Pancreas (tissue), 10 donors: ENCODE data around the gene BACE1-AS. TPM values are rescaled to one million over a fixed set of nuclear protein-coding genes. Genes with fewer than 3 reads are reported as not detected.
"Not testable (repeated sequence)": the region's sequence is repeated elsewhere in the genome, so short reads cannot be mapped to it uniquely, and the experiment has no call there.

Experiments used
- ATAC-seq, 4 donors: fragments of 200-7000 bp; cut with Tn5 transposase; one replicate each; pipeline versions ENCODE4 v1.8.0 to v1.9.1; 2020; ENCODE audit warnings: mild to moderate bottlenecking in 4 of 4, moderate library complexity in 4 of 4
- DNase-seq, 6 donors: peaks; one replicate each; pipeline ENCODE4 v3.0.0-alpha.2; 2020
- FAIRE-seq: peaks from 2 replicates; lab custom pipeline; 2012; peaks lifted over from hg19 to GRCh38; lab: Jason Lieb, UNC
- H3K27ac ChIP-seq, 4 donors: fragments of 200-600 bp; sonication (generic); 1 replicate in 3 of 4; 2 replicates in 1 of 4; pipeline versions ENCODE4 v1.5.0 to v1.8.0; 2020
- H3K27me3 ChIP-seq, 4 donors: fragments of 200-600 bp; one replicate each; pipeline ENCODE4 v1.8.0; 2021
- H3K36me3 ChIP-seq, 3 donors: fragments of 200-600 bp; sonication (generic) in 1 of 3; one replicate each; pipeline versions ENCODE4 v1.5.0 to v1.8.0; 2020 to 2021
- H3K4me1 ChIP-seq, 3 donors: fragments of 200-600 bp; one replicate each; pipeline ENCODE4 v1.8.0; 2021
- H3K4me3 ChIP-seq, 4 donors: fragments of 200-600 bp; sonication (generic) in 2 of 4; one replicate each; pipeline versions ENCODE4 v1.5.0 to v1.8.0; 2020 to 2021
- H3K9me3 ChIP-seq, 4 donors: fragments of 200-600 bp; one replicate each; pipeline ENCODE4 v1.8.0; 2021
- WGBS, 2 donors: extraction: QIAGEN DNeasy Blood & Tissue Kit; methylation state at CpG; one replicate each; pipeline ENCODE4 v1.1.7; 2013; 5-methylcytosine and 5-hydroxymethylcytosine counted together
- intact Hi-C, 3 donors: fragments of 100-400 bp; cut with DNase I; formaldehyde crosslinking; loops; one replicate each; pipeline versions ENCODE4 v1.11.1 to v1.14.2; 2022
- polyA plus RNA-seq, 2 donors: library from polyadenylated mRNA; stranded (reverse); fragments of 200-250 nt; gene quantifications; one replicate each; pipeline ENCODE4 v1.2.3, GENCODE V29; 2013
- total RNA-seq, 6 donors: library from RNA; stranded (reverse); fragmentation: NEBNext Ultra II Directional in 4 of 6; extraction: Animal tissue kit (Norgen Biotek cat#: 25700) in 4 of 6; gene quantifications; one replicate each; pipeline versions ENCODE4 v1.2.1 to v1.2.4, GENCODE V29; 2021 to 2023
- TF ChIP-seq, protein P1 (sequence below), 4 donors: fragments of 200-600 bp; sonication (generic) in 3 of 4; IDR thresholded peaks; one replicate each; pipeline versions ENCODE4 v1.5.0 to v1.8.0; 2021; ENCODE audit warnings: antibody characterized with exemption in 4 of 4
- donor health status: healthy with polysubstance abuse.
- donor health status: DM: no; HTN: no; CAD: no; lungs with moderate emphysema.
- donor health status: DM: no; HTN: no; CAD: no.
- donor health status: control.
- donor health status: control.
- donor health status: Bipolar disorder and iron deficiency.
- donor health status: DM: yes; HTN: yes; CAD: no.
- donor health status: DM: no; HTN: no; CAD: no.
- donor health status: DM: no; HTN: no; CAD: no.
- donor health status: DM: yes; HTN: yes; CAD: no.

The BACE1-AS gene
- total and polyA plus RNA-seq, 8 donors = 2.8 to 9.1 (median 4.2) TPM

DNA sequence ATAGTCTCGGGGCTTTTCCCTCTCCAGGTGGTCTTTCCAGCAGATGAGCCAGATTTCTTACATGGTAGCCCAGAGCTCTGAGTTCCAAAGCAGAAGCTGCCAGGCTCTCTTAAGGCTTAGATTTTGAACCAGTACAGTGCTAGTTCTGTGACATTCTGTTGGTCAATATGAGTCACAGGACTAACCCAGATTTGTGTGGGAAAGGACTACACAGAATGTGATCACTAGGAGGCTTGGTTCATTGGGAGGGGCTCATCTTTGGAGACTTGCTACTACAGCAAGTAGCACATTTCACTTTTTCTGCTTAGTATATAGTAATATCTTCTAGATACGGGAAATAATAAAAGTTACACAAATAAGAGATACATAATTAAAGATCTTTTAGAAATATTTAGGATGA lies 34.6 kb upstream of the BACE1-AS start:
- Histone ChIP-seq H3K9me3 (no peaks in the 10 kb centered on the region), H3K27me3 (no peaks in the 10 kb centered on the region), H3K4me3 (no peak overlapping the region), H3K36me3 (peaks cover 0 to 20% (median 0%) of the 10 kb centered on the region in 3 donors), H3K4me1 (no peaks in the 10 kb centered on the region), H3K27ac (no peak overlapping the region)
- TF ChIP-seq, protein P1, sequence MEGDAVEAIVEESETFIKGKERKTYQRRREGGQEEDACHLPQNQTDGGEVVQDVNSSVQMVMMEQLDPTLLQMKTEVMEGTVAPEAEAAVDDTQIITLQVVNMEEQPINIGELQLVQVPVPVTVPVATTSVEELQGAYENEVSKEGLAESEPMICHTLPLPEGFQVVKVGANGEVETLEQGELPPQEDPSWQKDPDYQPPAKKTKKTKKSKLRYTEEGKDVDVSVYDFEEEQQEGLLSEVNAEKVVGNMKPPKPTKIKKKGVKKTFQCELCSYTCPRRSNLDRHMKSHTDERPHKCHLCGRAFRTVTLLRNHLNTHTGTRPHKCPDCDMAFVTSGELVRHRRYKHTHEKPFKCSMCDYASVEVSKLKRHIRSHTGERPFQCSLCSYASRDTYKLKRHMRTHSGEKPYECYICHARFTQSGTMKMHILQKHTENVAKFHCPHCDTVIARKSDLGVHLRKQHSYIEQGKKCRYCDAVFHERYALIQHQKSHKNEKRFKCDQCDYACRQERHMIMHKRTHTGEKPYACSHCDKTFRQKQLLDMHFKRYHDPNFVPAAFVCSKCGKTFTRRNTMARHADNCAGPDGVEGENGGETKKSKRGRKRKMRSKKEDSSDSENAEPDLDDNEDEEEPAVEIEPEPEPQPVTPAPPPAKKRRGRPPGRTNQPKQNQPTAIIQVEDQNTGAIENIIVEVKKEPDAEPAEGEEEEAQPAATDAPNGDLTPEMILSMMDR (IDR thresholded peaks at IDR 0.05) = no peak
- 48 to 62% methylated on average over 2 of the region's 2 CpGs for WGBS, 2 donors
- ATAC-seq = no peak
- FAIRE-seq = no peak
- intact Hi-C loops = no loop called here
- DNase-seq = no peak

DNA sequence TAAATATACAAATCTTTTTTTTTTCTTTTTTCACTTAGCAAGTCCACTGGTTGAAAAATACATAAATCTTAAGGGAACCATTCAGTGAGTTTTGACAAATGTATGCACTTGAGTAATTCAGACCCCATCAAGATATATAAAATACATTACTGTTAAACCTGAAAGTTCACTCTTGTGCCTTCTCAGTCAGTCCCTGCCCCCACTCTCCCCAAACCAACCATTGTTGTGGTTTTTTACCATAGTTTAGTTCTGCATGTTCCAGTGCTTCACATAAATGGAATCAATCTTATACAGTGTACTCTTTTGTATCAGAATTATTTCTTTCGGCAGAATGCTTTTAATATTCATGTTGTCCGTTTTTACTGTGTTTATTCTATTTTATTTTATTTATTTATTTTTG lies 32.6 kb upstream of the BACE1-AS start:
- H3K9me3 ChIP-seq = no peaks in the 10 kb centered on the region
- H3K4me1 ChIP-seq = no peaks in the 10 kb centered on the region
- intact Hi-C loops = no loop called here
- FAIRE-seq (no peak), DNase-seq (no peak), ATAC-seq (no peak)
- H3K27ac ChIP-seq = no peak overlapping the region
- H3K36me3 ChIP-seq = peaks cover 0 to 12% (median 0%) of the 10 kb centered on the region in 3 donors
- WGBS, 2 donors = 88 to 92% methylated on average over 2 of the region's 2 CpGs
- H3K27me3 ChIP-seq = no peaks in the 10 kb centered on the region
- H3K4me3 ChIP-seq = no peak overlapping the region
- TF ChIP-seq, protein P1 (IDR thresholded peaks at IDR 0.05) = no peak

DNA sequence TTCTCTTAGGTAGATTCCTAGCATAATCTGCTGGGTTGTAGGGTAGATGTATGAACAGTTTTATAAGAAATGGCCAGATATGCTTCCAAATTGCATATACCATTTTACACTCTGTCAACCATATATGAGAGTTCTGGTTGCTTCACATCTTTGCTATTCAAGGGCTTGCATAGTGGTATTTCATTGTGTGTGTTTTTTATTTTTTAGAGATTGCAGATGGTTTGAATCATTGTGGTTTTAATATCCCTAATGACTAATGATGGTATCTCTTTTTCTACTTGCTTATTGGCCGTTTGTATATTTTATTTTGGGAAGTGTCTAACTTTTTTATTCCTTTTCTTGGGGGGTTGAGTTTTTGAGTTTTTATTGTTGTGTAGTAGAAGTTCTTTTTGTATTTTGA lies 31.7 kb upstream of the BACE1-AS start:
- Histone ChIP-seq H3K27me3 (no peaks in the 10 kb centered on the region), H3K9me3 (no peaks in the 10 kb centered on the region), H3K27ac (no peak overlapping the region), H3K4me1 (no peaks in the 10 kb centered on the region), H3K36me3 (peaks cover 0 to 4% (median 0%) of the 10 kb centered on the region in 3 donors), H3K4me3 (no peak overlapping the region)
- intact Hi-C loops = no loop called here
- DNase-seq (no peak), ATAC-seq (no peak), FAIRE-seq (no peak)
- TF ChIP-seq, protein P1 (IDR thresholded peaks at IDR 0.05) = no peak
- WGBS, 2 donors = 67 to 78% methylated on average over 1 of the region's 1 CpG

DNA sequence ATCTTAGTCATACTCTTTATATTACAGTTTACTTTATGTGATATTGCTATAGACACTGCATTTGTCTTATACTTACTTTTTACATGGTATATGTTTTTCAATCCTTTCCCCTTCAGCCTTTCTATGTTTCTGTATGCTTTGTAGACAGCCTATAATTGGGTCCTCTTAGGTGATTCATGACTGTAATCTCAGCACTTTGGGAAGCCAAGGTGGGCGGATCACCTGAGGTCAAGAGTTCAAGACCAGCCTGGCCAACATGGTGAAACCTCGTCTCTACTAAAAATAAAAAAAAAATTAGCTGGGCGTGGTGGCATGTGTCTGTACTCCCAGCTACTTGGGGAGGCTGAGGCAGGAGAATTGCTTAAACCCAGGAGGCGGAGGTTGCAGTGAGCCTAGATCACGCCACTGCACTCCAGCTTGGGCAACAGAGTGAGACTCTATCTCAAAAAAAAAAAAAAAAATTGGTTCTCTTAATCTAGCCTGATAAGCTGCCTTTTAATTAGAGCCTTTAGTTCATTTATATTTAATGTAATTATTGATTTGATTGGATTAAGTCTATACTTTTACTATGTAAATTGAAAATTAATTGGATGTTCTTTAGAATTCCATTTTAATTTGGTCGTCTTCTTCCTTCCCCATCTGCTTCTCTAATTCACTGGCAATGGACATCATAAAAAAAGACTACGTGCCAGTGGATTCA lies 26.4 kb upstream of the BACE1-AS start:
- H3K36me3 ChIP-seq, H3K9me3 ChIP-seq, H3K4me1 ChIP-seq, DNase-seq, ATAC-seq, H3K4me3 ChIP-seq, intact Hi-C loops, FAIRE-seq, H3K27me3 ChIP-seq, H3K27ac ChIP-seq: not testable (repeated sequence)
- WGBS, 2 donors = 96 to 97% methylated on average over 7 of the region's 7 CpGs

DNA sequence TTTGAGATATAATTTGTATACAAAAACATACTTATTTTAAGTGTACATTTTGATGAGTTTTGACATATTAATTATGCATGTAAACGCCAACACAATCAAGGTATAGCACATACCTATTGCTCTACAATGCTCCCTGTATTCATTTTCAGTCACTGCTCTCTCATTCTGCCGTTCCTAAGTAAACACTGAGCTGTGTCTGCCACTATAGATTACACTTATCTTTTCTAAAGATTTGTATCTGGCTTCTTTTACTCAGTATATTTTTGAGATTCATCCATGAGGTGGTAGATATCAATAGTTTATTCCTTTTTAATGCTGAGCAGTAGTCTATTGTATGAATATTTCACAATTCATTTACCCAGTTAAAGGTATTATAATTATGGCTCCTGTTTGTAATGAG lies 25.4 kb upstream of the BACE1-AS start:
- DNase-seq = no peak
- H3K27me3 ChIP-seq = no peaks in the 10 kb centered on the region
- H3K4me1 ChIP-seq = no peaks in the 10 kb centered on the region
- no peak overlapping the region for H3K4me3 ChIP-seq
- TF ChIP-seq, protein P1 (IDR thresholded peaks at IDR 0.05) = no peak
- 63 to 67% methylated on average over 2 of the region's 2 CpGs for whole genome bisulfite sequencing, 2 donors
- ATAC-seq = no peak
- intact Hi-C loops = no loop called here
- no peaks in the 10 kb centered on the region for H3K9me3 ChIP-seq
- H3K36me3 ChIP-seq = peaks cover 0 to 2% (median 0%) of the 10 kb centered on the region in 3 donors
- no peak for FAIRE-seq
- H3K27ac ChIP-seq = no peak overlapping the region
